Measurements from ENCODE around the gene WNT1.

GRCh38 chr12:48997719-48998496 lies 19.8 kb downstream of the WNT1 start:
- TF ChIP-seq, protein P1, sequence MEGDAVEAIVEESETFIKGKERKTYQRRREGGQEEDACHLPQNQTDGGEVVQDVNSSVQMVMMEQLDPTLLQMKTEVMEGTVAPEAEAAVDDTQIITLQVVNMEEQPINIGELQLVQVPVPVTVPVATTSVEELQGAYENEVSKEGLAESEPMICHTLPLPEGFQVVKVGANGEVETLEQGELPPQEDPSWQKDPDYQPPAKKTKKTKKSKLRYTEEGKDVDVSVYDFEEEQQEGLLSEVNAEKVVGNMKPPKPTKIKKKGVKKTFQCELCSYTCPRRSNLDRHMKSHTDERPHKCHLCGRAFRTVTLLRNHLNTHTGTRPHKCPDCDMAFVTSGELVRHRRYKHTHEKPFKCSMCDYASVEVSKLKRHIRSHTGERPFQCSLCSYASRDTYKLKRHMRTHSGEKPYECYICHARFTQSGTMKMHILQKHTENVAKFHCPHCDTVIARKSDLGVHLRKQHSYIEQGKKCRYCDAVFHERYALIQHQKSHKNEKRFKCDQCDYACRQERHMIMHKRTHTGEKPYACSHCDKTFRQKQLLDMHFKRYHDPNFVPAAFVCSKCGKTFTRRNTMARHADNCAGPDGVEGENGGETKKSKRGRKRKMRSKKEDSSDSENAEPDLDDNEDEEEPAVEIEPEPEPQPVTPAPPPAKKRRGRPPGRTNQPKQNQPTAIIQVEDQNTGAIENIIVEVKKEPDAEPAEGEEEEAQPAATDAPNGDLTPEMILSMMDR (conservative IDR thresholded peaks at IDR 0.05; ENCODE audit: low read depth, low read length): no peak
- no peak for TF ChIP-seq EZH2 (IDR thresholded peaks at IDR 0.05; ENCODE audit: borderline replicate concordance, low read depth, low read length, poor library complexity, severe bottlenecking)

Data from A673 (cell line).